NAMALWA (cell line): ENCODE data around the gene SNCAIP.
A peak's percentile ranks its signal among the peaks of the same experiment; 100 is the strongest.

Experiments
- DNase-seq: peaks from one replicate; pipeline ENCODE4 v3.0.0-alpha.2; 2015; ENCODE audit warnings: low spot score

Gene SNCAIP

GRCh38 chr5:122426301-122426700 is 114.3 kb downstream of the SNCAIP start:
- no peak for DNase-seq

- DNase-seq: no peak
These were observed 115.6 kb downstream of the SNCAIP start for GRCh38 chr5:122427621-122428020.

GRCh38 chr5:122429545-122430318 is 117.7 kb downstream of the SNCAIP start:
- no peak for DNase-seq

- DNase-seq: no peak
These were observed 118.2 kb downstream of the SNCAIP start for GRCh38 chr5:122430319-122430586.

DNA sequence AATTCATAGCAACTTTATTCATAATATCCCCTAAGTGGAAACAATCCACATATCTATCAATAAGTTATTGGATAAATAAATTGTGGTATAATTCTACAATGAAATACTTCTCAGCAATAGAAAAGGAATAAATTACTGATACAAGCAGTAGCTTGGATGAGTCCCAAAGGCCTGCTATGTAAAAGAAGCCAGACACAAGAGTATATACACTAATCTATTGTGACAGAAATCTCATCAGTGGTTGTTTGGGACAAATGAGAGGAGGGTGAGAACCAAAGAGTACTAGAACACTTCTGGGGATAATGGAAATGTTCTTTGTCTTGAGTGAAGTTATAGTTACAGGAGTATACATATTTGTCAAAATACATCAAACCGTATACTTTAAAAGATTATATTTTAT is 119.3 kb downstream of the SNCAIP start:
- no peak for DNase-seq

GRCh38 chr5:122434205-122434970 is 122.4 kb downstream of the SNCAIP start:
- no peak for DNase-seq

DNA sequence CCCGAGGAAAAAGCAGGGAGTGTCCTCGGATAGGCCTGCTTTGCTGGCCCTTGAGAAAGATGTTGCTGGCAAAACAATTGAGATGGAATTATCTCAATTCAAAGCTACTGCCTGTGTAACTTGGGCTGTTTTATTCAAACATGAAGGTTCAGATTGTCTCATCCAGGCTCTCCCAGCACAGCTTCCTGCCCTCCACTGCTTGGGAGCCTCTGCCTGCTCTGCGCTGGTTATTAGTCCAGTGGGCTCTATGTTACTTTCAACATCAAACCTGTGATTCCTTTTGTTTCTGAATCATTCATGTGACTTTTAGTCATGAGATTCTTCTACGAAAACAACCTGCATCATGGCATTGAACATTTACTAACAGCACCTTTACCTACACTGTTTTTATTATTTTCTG is 123.2 kb downstream of the SNCAIP start:
- no peak for DNase-seq

DNA sequence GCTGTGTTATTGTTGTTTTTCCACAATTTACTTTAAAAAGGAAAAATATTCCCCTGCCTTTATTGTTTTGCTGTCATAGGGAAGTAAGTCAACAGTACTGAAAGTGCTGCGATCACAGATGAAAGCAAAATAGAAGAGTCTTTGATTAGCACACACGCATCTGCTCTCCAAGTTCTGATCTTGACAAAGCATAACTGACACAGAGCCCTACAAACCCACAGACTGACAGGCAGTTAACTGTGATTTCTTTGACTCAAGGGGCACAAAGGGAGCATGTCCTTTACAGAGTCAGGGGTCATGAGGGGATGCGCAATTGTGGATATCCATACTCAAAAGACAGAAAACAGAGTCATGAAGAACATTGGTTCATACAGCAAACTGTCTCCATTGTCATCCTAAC is 123.7 kb downstream of the SNCAIP start:
- no peak for DNase-seq

DNA sequence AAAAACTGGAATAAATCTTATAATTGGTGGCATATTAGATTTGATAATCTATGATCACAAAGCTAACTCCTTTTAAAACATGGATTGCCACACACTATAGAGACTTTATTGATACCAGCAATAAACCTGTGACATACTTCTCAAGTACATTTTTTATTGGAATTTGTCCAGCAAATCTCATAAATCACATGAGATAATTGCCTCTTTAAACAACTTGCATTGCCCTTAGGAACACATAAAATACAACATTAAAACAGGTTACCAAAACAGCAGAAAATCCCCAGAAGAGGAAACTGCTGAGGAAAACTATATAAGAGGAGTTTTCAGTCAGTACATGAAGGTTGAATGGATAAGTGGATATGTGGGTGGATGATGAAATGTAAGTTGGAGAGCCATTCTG is 124.6 kb downstream of the SNCAIP start:
- no peak for DNase-seq

DNA sequence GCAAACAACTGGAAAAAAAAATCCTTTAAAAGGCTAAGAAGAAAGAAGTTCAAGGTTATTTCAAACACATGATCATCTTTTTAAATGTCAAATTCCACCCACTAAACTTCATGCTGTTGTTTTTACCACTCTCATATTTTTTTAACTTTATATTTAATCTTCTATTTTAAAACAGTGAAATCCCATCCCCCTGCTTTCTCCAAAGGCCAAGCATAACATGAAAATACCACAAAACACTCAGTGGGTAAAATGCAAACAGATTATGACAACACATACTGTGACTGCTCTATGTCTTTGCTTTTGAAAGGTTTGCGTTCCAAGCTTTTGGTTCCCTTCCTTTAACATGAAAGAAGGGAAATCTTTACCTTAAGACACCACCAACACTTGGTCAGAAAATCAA is 127.6 kb downstream of the SNCAIP start:
- no peak for DNase-seq

DNA sequence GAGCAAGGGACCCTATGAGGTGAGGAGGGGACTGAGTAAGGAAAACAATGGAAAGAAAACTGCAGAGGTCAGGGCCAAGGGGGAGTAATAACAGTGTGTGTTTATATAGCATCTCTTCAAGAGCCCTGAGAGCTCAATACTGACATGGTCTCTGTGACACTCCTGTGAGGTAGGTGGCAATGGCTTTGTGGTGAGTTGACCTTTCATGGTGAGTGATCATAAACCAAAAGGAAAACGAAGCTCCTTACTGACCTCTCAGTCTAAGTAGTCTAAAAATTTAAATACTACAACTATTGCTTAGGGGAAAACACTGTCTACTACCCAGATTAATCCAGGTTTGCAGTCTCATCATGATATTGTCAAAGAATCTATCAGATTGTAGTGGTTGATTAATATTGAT is 130.9 kb downstream of the SNCAIP start:
- no peak for DNase-seq

DNA sequence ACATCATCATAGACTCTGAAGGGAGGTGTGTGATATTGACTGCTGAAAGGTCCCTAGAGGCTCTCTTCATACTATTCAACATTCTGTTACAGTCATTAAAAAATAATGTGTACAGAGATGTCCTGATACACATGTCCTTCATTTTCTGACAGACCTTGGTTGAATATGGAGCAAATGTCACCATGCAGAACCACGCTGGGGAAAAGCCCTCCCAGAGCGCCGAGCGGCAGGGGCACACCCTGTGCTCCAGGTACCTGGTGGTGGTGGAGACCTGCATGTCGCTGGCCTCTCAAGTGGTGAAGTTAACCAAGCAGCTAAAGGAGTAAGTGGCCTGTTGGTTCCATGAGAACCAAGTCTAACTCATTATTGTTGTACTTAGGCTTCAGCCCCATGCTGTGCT is 132.4 kb downstream of the SNCAIP start:
- no peak for DNase-seq

GRCh38 chr5:122445070-122445469 is 133.0 kb downstream of the SNCAIP start:
- no peak for DNase-seq

DNA sequence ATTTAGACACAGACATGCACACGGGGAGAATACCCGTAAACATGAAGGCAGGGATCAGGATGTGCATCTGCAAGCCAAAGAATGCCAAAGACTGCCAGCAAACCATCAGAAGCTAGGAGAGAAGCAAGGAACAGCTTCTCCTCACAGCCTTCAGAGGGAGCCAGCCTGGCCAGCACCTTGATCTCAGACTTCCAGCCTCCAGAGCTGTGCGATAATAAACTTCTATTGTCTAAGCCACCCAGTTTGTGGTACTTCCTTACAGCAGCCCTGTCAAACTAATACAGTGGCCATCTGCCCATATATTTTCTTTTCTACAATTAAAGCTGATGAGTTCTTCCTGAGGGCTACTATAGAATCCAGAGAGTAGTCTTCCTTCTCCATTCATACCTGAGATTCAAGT is 135.0 kb downstream of the SNCAIP start:
- no peak for DNase-seq

DNA sequence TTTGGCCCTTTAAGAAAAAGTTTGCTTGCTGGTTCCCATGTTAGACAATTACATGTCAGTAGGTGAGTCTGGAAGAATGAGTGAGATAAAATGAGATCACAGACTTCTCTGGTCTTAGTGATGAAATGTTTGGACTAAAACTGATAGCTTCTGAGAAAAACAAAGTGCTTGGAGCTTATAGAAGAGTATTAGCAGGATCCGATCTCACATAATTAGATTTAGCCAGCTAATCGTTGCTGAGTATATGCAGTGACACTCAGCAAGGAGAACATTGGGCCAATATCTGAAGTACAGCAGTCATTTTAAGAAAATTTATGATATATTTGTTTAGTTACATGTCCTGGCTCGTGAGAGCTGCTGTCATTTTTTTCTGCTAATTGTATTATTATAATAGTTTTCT is 135.8 kb downstream of the SNCAIP start:
- no peak for DNase-seq

GRCh38 chr5:122454541-122454940 is 142.5 kb downstream of the SNCAIP start:
- no peak for DNase-seq

DNA sequence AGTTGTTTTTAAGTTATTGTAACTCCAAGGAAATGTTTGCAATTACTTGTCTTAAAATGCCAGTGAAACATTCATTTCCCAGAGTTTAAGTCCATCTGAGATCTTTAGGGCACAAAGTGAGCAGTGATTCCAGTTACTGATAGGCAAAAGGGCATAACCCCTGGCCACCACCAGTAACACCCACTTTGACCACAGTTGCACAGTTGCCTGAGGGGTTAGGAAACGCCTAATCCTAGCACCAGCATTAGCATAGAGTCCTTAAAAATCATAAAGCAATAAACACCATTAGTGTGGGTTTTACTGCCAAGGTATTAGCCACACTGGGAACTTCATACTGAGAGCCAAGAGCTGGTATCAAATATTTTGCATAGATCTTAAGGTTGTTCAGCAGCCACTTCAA is 143.9 kb downstream of the SNCAIP start:
- no peak for DNase-seq

DNA sequence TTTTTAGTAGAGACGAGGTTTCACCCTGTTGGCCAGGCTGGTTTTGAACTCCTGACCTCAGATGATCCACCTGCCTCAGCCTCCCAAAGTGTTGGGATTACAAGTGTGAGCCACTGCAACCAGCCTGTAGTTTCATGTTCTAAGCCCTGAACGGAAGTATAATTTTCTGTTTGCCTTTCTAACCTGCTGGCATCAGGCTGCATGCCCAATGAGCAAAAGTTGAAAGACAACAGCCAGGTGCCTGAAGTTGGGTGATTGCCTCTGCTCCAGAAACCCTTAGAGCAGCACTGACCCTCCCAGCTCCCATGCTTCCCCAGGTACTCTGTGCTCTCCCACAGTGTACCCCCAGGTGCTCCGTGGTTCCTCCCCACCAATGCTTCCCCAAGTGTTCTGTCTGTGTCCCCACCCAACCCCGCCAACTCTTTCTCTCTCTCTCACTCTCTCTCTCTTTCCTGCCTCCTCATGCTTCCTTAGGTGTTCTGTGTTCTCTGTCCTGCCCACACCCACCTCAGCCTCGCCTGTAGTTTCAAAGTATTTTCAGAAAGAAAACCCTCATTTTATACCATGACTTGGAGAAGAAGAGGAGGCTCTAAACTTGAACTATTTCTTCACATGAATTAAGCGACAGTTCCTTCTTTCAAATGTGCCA is 145.3 kb downstream of the SNCAIP start:
- DNase-seq: no peak

DNA sequence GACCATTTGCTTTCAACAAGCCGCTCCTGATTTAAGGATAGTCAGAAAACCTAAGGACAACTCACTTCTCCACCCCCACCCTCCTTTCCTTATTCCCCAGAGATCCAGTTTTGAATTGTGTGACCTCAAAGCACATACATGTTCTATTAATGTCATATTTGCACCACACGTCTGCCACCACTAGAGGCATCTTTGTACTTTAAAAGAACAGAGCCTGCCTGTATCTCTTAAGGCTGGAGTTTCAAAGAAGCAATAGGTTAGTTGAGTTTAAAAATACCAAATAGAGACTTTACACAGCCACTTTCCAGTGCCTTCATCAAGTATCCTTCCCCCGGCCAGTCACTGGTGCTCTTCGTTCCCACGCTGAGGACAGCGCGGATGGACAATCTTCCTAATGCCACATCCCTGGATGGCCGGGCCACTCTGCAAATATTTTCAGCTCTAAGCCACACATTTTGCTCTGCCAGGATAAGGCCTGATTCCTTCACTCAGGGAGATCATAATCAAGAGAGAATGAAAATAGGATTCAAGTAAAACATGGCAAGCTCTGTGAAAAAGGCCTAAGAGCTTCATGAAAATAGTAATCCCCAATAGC is 146.3 kb downstream of the SNCAIP start:
- DNase-seq: peak; percentile 61

DNA sequence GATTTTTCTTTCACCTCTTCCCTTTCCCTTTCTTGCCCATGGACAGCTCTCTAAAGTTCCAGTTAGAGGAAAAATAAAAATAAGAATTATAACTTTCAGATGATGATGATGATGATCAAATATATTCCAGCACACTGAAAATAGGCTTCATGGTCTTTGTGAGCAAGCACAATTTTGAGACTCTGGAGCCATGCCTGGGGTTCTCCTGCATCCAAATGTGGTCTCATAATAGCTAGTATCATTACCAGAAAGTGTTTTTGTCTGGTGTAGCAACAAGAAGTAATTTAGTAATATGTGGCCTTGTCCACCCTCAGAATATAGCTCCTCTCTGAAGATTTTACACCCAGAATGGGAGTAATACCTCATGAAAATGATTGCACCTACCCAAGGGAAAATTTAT is 150.4 kb downstream of the SNCAIP start:
- DNase-seq: no peak

DNA sequence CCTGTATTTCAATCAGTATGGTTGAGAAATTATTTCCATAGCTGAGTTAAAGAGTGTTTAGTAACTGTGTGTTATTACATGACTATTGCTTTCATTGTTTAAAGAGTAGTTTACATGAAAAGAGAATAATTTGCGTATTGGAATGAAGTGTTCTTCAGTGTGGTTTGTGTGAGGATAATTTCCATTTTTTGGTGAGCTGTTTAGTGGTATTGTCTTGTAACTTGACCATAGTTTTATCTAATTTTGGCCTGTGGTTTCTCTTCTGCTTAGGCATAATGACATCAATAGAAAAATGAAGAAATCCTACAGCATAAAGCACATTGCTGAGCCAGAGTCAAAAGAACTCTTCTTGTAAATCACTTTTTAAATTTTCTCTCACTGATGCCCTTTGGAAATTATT is 151.2 kb downstream of the SNCAIP start:
- DNase-seq: no peak

DNA sequence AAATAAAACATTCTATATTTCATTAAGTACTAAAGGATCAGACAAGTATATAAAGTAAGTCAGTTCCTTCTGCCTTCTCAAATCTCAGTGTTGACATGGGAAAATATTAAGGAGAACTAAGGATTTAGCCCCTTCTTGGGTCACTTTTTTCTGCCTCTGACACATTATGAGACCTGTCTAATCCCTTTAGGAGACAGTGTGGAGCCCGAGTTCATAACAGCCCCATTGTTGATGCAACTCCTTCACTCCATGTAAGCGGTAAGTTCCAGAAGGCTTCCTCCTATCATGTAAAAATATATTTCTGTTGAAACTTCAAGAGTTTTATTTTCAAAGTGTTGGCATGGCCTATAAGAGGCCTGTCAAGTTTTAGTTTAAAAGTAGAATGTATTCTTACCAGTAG is 152.2 kb downstream of the SNCAIP start:
- no peak for DNase-seq

DNA sequence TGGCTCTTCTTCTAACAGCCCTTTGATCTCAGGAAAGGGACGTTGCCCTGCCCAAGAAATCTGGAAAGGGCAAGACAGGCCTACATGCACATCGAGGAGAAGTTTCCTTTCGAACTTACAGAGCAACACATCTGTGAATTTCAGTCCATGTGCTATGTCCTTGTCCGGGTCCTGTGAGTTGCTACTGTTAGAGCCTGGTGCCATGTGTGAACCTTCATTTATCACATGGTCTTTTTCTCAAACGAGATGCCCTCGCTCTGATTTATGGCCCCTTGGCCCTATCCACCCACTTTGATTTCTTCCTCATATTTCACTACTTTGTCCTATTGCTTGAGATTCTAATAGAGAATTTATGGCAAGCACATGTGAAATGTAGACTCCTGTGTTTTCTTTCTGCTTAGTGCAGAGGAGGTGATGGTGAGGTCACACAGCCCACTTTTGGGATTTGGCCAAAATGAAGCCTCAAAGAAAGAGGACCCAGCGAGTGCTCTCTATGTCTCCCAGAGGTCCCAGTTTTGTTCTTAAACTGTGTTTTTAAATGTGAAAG is 153.1 kb downstream of the SNCAIP start:
- DNase-seq: no peak
